Measurements from ENCODE around the gene PAK2. TPM values are rescaled to one million over a fixed set of nuclear protein-coding genes. Genes with fewer than 3 reads are reported as not detected.

PAK2 gene
- total RNA-seq, 4 donors from 2014 or later = 69.3 to 127 (median 74.7) TPM

DNA sequence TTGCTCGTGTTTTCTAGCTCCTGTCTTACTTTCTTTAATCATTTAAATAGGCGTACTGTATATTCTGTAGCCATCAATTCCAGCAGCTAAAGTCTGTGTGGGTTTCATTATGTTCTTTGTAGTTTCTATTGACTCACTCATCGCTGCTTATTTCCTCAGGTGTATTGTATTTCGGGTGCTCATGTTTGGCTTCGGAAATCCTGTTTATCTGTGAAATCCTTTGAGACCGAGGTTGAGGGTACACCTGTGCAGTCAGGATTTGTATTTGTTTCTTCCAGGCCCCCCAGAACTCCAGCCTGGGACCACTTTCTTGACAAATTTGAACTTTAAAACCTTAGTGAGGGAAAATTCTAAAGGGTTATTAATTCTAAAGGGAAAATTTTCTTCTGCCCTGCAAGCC, 2.0 kb upstream of the PAK2 start:
- TF ChIP-seq, protein P1, sequence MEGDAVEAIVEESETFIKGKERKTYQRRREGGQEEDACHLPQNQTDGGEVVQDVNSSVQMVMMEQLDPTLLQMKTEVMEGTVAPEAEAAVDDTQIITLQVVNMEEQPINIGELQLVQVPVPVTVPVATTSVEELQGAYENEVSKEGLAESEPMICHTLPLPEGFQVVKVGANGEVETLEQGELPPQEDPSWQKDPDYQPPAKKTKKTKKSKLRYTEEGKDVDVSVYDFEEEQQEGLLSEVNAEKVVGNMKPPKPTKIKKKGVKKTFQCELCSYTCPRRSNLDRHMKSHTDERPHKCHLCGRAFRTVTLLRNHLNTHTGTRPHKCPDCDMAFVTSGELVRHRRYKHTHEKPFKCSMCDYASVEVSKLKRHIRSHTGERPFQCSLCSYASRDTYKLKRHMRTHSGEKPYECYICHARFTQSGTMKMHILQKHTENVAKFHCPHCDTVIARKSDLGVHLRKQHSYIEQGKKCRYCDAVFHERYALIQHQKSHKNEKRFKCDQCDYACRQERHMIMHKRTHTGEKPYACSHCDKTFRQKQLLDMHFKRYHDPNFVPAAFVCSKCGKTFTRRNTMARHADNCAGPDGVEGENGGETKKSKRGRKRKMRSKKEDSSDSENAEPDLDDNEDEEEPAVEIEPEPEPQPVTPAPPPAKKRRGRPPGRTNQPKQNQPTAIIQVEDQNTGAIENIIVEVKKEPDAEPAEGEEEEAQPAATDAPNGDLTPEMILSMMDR (IDR thresholded peaks at IDR 0.05; ENCODE audit: low read depth) = no peak

DNA sequence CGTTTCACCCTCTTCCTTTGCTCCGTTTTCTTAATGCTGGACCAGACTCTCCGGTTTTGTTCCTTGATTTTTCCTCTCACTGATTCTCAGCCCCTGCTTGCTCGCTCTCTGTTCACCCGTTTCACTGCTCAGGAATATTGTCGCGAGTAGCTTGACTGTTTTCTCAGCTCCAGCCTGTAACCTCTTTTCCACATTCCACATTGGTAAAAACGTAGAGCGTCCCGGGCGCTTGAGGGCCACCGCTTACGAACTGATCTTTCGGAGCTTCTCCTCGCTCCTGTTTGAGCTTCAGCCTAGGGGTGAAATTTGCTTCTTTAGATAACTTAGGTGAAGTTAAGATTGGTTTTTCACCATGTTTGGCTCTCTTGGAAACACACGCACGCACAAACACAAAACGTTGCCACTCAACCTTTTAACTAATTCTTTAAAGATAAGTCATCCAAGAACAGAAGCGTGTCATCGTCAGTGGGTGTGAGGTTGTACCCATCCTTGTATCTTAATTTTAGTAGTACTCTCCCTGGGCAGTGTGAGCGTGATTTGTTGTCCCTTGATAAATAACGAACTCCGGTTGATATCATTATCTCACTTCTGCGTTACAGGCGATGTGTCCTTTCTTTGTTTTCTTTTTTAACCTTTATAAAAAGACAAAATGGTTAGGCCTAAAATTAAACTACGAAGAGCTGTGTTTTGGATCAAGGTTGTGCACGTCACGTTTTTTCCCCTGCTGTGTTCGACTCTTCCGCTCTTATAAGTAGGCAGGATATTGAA, 1.0 kb downstream of the PAK2 start:
- TF ChIP-seq, protein P1 (IDR thresholded peaks at IDR 0.05; ENCODE audit: low read depth) = no peak

DNA sequence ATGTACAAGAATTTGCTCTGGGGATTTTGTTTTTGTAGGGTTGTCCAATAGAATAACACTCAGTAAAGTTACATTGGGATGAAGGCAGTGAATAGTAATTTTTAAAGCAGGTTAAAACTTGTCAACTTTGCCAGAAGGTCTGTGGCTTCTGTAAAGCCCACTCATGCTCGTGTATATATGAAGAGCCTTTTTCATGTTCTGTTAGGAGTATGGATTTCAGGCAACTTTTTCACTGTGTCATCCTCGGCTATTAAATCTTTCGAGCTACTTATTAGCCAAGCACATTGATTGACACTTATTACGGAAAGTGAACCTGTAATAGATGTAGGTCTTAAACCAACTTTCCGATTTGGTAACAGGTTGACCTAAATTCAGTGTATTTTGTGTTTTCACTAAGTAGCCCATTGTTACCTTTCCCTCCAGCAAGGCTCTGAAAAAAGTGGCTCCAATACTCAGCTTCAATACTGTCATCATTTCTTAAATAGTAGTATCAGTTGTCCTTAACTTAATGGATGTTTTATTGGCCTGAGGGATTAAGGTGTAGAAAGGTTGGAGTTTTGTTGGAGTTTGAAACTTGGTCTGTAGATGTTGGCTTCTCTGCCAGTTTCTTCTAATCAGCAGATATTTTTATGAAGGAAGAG, 1.7 kb downstream of the PAK2 start:
- TF ChIP-seq, protein P1 (IDR thresholded peaks at IDR 0.05; ENCODE audit: low read depth) = no peak

DNA sequence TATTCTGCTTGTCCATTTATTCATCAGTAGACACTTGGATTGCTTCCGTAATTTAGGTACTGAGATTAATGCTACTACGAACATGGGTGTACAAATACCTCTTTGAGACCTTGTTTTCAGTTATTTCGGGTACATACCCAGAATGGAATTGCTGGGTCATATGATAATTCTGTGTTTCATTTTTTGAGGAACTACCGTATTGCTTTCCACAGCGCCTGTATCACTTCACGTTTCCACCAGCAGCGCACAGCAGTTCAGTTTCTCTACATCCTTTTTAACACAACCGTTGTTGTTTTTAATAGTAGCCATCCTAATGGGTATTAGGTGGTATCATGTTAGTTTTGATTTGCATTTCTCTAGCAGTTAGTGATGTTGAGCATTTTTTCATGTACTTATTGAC, 9.5 kb downstream of the PAK2 start:
- TF ChIP-seq, protein P1 (IDR thresholded peaks at IDR 0.05; ENCODE audit: low read depth) = no peak

DNA sequence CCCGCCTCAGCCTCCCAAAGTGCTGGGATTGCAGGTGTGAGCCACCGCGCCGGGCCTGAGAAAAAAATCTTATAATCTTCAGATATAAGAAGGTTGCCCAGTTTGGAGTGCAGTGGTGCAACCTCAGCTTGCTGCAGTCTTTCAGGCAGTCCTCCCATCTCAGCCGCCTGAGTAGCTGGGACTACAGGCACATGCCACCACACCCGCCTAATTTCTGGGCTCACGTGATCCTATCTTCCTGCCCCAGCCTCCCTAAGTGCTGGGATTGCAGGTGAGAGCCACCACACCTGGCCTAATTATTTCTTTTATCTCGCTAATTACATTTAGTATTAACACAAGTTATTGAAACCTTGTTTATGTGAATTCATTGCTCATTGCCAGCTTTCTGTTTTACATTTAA, 13.5 kb downstream of the PAK2 start:
- TF ChIP-seq, protein P1 (IDR thresholded peaks at IDR 0.05; ENCODE audit: low read depth) = no peak

DNA sequence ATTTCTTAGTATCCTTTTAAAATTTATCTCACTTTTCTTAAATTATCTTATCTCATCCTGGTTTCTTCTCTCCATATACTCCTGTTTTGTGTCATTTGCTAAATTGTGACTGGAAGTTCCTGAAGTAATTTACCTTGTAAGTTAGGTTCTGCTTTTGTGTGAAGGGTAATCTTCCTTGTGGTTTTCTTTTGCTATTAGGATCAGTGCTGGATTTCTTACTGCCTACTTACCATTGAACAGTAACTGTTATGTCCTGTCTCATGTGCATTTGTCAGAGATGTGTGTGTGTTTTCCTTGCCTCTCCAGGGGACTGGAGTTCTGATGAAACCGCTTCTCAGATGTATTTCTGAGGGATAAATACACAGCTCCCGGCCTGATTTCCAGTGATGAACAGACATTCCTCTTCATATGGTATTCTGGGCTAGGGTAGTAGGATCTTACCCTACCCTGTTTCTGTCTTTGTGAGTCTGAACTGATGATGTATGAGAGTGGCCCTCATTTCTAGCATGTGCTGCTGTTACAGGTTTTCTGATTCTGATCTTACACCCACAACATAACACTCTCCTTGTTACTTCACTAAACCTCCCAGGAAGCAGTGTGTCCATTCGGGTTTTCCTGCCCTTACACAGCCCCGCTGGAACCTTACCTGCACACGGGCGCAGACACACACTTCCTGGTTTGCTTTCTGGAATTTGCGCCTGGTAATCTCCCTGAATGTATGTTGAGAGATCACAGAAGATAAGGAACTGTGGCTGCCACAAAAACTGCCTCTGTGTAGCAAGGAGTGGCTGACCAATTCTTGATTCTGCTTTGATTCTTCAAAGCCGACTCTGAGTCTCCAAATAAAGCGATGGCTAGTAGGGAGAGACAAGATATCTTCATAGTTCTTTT, 14.7 kb downstream of the PAK2 start:
- TF ChIP-seq, protein P1 (IDR thresholded peaks at IDR 0.05; ENCODE audit: low read depth) = no peak

DNA sequence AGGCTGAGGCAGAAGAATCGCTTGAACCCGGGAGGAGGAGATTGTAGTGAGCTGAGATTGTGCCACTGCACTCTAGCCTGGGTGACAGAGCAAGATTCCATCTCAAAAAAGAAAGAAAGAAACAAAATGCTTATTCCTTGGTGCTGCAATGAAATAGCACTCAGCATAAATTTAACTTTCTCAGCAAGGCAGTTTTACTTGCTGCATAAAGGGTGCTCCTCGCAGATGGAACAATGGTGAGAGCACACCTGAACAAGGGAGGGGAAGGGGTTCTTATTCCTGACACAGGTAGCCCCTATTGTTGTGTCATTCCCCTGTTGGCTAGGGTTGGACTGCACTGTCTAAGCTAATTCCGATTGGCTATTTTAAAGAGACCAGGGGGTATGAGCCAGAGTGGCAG, 17.1 kb downstream of the PAK2 start:
- TF ChIP-seq, protein P1 (IDR thresholded peaks at IDR 0.05; ENCODE audit: low read depth) = no peak

Measured in subcutaneous adipose tissue (tissue), 4 donors.